ENCODE measurements around the gene ACSS1.

GRCh38 chr20:24965065-24965919 is 92.6 kb downstream of the ACSS1 start:
- TF ChIP-seq GATA2 (IDR thresholded peaks at IDR 0.05; ENCODE audit: low read depth, low read length) (no peak), GATA3 (IDR thresholded peaks at IDR 0.05; ENCODE audit: low read depth, low read length) (no peak)
